ENCODE results near the gene AURKAIP1.

The AURKAIP1 gene

DNA sequence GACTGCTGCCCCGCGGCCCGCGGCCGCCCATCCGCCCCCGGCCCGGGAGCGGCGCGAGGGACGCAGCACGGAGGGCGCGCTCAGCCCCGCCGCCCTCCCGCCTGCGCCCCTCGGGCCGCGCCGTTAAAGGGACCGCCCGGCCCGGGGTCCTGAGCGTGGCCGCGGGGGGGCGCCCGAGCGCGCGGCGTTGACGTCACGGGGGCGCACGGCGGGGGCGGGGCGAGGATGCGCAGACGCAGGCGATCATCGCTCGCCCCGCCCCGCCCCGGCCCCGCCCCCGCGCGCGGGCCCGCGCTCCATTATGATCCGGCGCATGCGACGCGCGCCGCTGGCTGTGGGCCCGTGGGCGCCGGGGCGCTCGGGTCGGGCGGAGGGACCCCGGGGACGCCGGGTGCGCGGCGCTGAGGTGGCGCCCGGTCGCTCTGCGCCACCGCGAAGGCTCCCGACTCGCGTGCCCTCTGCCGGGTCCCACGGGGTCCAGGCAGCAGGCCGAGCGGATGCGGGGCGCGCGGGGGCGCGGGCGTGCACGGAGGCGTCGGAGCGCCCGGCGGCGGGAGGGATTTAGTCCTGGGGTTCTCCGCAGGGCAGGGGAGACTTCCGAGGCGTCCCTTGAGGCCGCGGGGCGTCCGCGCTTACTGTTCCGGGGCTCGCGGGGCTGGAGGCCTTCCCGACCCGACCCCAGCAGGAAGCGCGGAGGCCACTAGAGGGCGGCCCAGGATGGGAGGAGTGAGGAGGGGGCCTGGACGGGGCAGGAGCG, 25.6 kb downstream of the AURKAIP1 start, which contains the start of gene DVL1:
TSS of gene DVL1 (minus strand) at position 163 of the 757 bp plus-strand sequence. CDS start 353 bp downstream, outside the sequence.
- peak within 1 kb of the TSS; percentile 87 to 97 for H3K18ac ChIP-seq (ENCODE audit: low read depth in 1 of 2, low read length in 2 of 2)
- peak within 1 kb of the TSS; percentile 89 for H3K9ac ChIP-seq (ENCODE audit: low read length)
- H2BK5ac ChIP-seq (ENCODE audit: low read depth, low read length, poor library complexity, severe bottlenecking) = peak within 1 kb of the TSS; percentile 53
- peak within 1 kb of the TSS; percentile 57 for H2AFZ ChIP-seq (ENCODE audit: low read depth, low read length)
- peak within 1 kb of the TSS; percentile 75 for H3K27ac ChIP-seq (ENCODE audit: low read length, poor library complexity, severe bottlenecking)
- peak within 1 kb of the TSS; percentile 82 to 91 for H3K4ac ChIP-seq (ENCODE audit: low read depth in 1 of 2, low read length in 2 of 2)
- peak within 1 kb of the TSS; percentile 18 to 99 for H3K14ac ChIP-seq (ENCODE audit: low read length in 2 of 2)
- no peak within 1 kb of the TSS for H2AK5ac ChIP-seq (ENCODE audit: low read length, severe bottlenecking)
- H3K9me3 ChIP-seq (ENCODE audit: control insufficient read depth, low read length) = no peaks in the 10 kb centered on the region
- 1% methylated on average over 55 of the region's 122 CpGs for WGBS
- H3K4me2 ChIP-seq (ENCODE audit: low read length, poor library complexity, severe bottlenecking) = peak within 1 kb of the TSS; percentile 96
- peak within 1 kb of the TSS in 1 of 2 experiments; percentile 76 for H2BK12ac ChIP-seq (ENCODE audit: low read length in 2 of 2)
- H2BK15ac ChIP-seq (ENCODE audit: low read depth, poor library complexity, severe bottlenecking) = peak within 1 kb of the TSS; percentile 20
- no peaks in the 10 kb centered on the region for H3K27me3 ChIP-seq (ENCODE audit: control insufficient read depth in 1 of 2, insufficient read depth in 1 of 2, low read length in 2 of 2)
- H4K91ac ChIP-seq (ENCODE audit: low read length) = peak within 1 kb of the TSS; percentile 91
- peaks cover 6% of the 10 kb centered on the region for H3K79me1 ChIP-seq (replicated peaks; ENCODE audit: low read length, poor library complexity, severe bottlenecking)
- peaks cover 29 to 41% of the 10 kb centered on the region in 2 experiments for H3K36me3 ChIP-seq (ENCODE audit: control insufficient read depth in 1 of 2, insufficient read depth in 2 of 2, low read depth in 1 of 2, low read length in 2 of 2)
- peak within 1 kb of the TSS; percentile 84 to 91 for H3K4me3 ChIP-seq (ENCODE audit: insufficient read depth in 1 of 2, low read depth in 1 of 2, low read length in 2 of 2)
- peak within 1 kb of the TSS; percentile 85 for H4K8ac ChIP-seq (ENCODE audit: low read length)
- DNase-seq = peak; percentile 61
- peak within 1 kb of the TSS in 1 of 2 experiments; percentile 97 for H3K23ac ChIP-seq (ENCODE audit: low read length in 2 of 2)
- H3K4me1 ChIP-seq (ENCODE audit: control insufficient read depth, insufficient read depth, low read depth, low read length) = peaks cover 74% of the 10 kb centered on the region
- peak within 1 kb of the TSS; percentile 92 for H2BK120ac ChIP-seq (ENCODE audit: low read depth, low read length)

- Histone ChIP-seq H4K91ac (ENCODE audit: low read length) (peak overlapping the region; percentile 40), H2AFZ (ENCODE audit: low read depth, low read length) (peak overlapping the region; percentile 57), H2BK12ac (ENCODE audit: low read length in 2 of 2) (peak overlapping the region in 1 of 2 experiments; percentile 76), H2BK5ac (ENCODE audit: low read depth, low read length, poor library complexity, severe bottlenecking) (no peak overlapping the region), H3K4me3 (ENCODE audit: insufficient read depth in 1 of 2, low read depth in 1 of 2, low read length in 2 of 2) (peak overlapping the region; percentile 84 to 91), H3K18ac (ENCODE audit: low read depth in 1 of 2, low read length in 2 of 2) (peak overlapping the region; percentile 67 to 93), H2AK5ac (ENCODE audit: low read length, severe bottlenecking) (no peak overlapping the region), H2BK15ac (ENCODE audit: low read depth, poor library complexity, severe bottlenecking) (peak overlapping the region; percentile 20), H3K4me2 (ENCODE audit: low read length, poor library complexity, severe bottlenecking) (peak overlapping the region; percentile 96), H3K79me1 (replicated peaks; ENCODE audit: low read length, poor library complexity, severe bottlenecking) (peaks cover 6% of the 10 kb centered on the region), H3K9ac (ENCODE audit: low read length) (peak overlapping the region; percentile 89), H2BK120ac (ENCODE audit: low read depth, low read length) (peak overlapping the region; percentile 74), H3K14ac (ENCODE audit: low read length in 2 of 2) (peak overlapping the region; percentile 18 to 99), H3K36me3 (ENCODE audit: control insufficient read depth in 1 of 2, insufficient read depth in 2 of 2, low read depth in 1 of 2, low read length in 2 of 2) (peaks cover 21 to 39% of the 10 kb centered on the region in 2 experiments), H3K27ac (ENCODE audit: low read length, poor library complexity, severe bottlenecking) (peak overlapping the region; percentile 75), H3K4ac (ENCODE audit: low read depth in 1 of 2, low read length in 2 of 2) (peak overlapping the region; percentile 25 to 91), H3K23ac (ENCODE audit: low read length in 2 of 2) (peak overlapping the region in 1 of 2 experiments; percentile 97), H3K4me1 (ENCODE audit: control insufficient read depth, insufficient read depth, low read depth, low read length) (peaks cover 74% of the 10 kb centered on the region), H4K8ac (ENCODE audit: low read length) (peak overlapping the region; percentile 42), H3K9me3 (ENCODE audit: control insufficient read depth, low read length) (no peaks in the 10 kb centered on the region), H3K27me3 (ENCODE audit: control insufficient read depth in 1 of 2, insufficient read depth in 1 of 2, low read length in 2 of 2) (no peaks in the 10 kb centered on the region)
- peak; percentile 43 for DNase-seq
- under 1% methylated on average over 85 of the region's 109 CpGs for WGBS
Observed at GRCh38 chr1:1348420-1349255, 26.4 kb downstream of the AURKAIP1 start.

GRCh38 chr1:1347663-1348419, 27.2 kb downstream of the AURKAIP1 start:
- Histone ChIP-seq H3K4ac (ENCODE audit: low read depth in 1 of 2, low read length in 2 of 2) (peak overlapping the region; percentile 25 to 91), H3K4me1 (ENCODE audit: control insufficient read depth, insufficient read depth, low read depth, low read length) (peaks cover 71% of the 10 kb centered on the region), H3K27ac (ENCODE audit: low read length, poor library complexity, severe bottlenecking) (peak overlapping the region; percentile 75), H3K27me3 (ENCODE audit: control insufficient read depth in 1 of 2, insufficient read depth in 1 of 2, low read length in 2 of 2) (no peaks in the 10 kb centered on the region), H4K8ac (ENCODE audit: low read length) (peak overlapping the region; percentile 76), H3K4me3 (ENCODE audit: insufficient read depth in 1 of 2, low read depth in 1 of 2, low read length in 2 of 2) (peak overlapping the region; percentile 84 to 91), H2AFZ (ENCODE audit: low read depth, low read length) (no peak overlapping the region), H3K36me3 (ENCODE audit: control insufficient read depth in 1 of 2, insufficient read depth in 2 of 2, low read depth in 1 of 2, low read length in 2 of 2) (peaks cover 13 to 37% of the 10 kb centered on the region in 2 experiments), H3K79me1 (replicated peaks; ENCODE audit: low read length, poor library complexity, severe bottlenecking) (peaks cover 9% of the 10 kb centered on the region), H3K9me3 (ENCODE audit: control insufficient read depth, low read length) (no peaks in the 10 kb centered on the region), H3K4me2 (ENCODE audit: low read length, poor library complexity, severe bottlenecking) (peak overlapping the region; percentile 96), H2BK120ac (ENCODE audit: low read depth, low read length) (no peak overlapping the region), H3K18ac (ENCODE audit: low read depth in 1 of 2, low read length in 2 of 2) (peak overlapping the region in 1 of 2 experiments; percentile 93), H2BK12ac (ENCODE audit: low read length in 2 of 2) (peak overlapping the region; percentile 8 to 12), H3K14ac (ENCODE audit: low read length in 2 of 2) (peak overlapping the region in 1 of 2 experiments; percentile 99), H2BK15ac (ENCODE audit: low read depth, poor library complexity, severe bottlenecking) (peak overlapping the region; percentile 38), H2BK5ac (ENCODE audit: low read depth, low read length, poor library complexity, severe bottlenecking) (no peak overlapping the region), H3K23ac (ENCODE audit: low read length in 2 of 2) (peak overlapping the region in 1 of 2 experiments; percentile 87), H3K9ac (ENCODE audit: low read length) (peak overlapping the region; percentile 89), H4K91ac (ENCODE audit: low read length) (peak overlapping the region; percentile 41), H2AK5ac (ENCODE audit: low read length, severe bottlenecking) (peak overlapping the region; percentile 47)
- DNase-seq = peak; percentile 48
- 18% methylated on average over 25 of the region's 26 CpGs for WGBS

All from mesenchymal stem cell (in vitro differentiated cells and primary cell).